ENCODE data around the gene SPAG9. TPM values are rescaled to one million over a fixed set of nuclear protein-coding genes. Genes with fewer than 3 reads are reported as not detected.

SPAG9 gene, protein sequence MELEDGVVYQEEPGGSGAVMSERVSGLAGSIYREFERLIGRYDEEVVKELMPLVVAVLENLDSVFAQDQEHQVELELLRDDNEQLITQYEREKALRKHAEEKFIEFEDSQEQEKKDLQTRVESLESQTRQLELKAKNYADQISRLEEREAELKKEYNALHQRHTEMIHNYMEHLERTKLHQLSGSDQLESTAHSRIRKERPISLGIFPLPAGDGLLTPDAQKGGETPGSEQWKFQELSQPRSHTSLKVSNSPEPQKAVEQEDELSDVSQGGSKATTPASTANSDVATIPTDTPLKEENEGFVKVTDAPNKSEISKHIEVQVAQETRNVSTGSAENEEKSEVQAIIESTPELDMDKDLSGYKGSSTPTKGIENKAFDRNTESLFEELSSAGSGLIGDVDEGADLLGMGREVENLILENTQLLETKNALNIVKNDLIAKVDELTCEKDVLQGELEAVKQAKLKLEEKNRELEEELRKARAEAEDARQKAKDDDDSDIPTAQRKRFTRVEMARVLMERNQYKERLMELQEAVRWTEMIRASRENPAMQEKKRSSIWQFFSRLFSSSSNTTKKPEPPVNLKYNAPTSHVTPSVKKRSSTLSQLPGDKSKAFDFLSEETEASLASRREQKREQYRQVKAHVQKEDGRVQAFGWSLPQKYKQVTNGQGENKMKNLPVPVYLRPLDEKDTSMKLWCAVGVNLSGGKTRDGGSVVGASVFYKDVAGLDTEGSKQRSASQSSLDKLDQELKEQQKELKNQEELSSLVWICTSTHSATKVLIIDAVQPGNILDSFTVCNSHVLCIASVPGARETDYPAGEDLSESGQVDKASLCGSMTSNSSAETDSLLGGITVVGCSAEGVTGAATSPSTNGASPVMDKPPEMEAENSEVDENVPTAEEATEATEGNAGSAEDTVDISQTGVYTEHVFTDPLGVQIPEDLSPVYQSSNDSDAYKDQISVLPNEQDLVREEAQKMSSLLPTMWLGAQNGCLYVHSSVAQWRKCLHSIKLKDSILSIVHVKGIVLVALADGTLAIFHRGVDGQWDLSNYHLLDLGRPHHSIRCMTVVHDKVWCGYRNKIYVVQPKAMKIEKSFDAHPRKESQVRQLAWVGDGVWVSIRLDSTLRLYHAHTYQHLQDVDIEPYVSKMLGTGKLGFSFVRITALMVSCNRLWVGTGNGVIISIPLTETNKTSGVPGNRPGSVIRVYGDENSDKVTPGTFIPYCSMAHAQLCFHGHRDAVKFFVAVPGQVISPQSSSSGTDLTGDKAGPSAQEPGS (N-terminal part only)
- 48.2 and 50.8 TPM in 2 replicates for total RNA-seq

DNA sequence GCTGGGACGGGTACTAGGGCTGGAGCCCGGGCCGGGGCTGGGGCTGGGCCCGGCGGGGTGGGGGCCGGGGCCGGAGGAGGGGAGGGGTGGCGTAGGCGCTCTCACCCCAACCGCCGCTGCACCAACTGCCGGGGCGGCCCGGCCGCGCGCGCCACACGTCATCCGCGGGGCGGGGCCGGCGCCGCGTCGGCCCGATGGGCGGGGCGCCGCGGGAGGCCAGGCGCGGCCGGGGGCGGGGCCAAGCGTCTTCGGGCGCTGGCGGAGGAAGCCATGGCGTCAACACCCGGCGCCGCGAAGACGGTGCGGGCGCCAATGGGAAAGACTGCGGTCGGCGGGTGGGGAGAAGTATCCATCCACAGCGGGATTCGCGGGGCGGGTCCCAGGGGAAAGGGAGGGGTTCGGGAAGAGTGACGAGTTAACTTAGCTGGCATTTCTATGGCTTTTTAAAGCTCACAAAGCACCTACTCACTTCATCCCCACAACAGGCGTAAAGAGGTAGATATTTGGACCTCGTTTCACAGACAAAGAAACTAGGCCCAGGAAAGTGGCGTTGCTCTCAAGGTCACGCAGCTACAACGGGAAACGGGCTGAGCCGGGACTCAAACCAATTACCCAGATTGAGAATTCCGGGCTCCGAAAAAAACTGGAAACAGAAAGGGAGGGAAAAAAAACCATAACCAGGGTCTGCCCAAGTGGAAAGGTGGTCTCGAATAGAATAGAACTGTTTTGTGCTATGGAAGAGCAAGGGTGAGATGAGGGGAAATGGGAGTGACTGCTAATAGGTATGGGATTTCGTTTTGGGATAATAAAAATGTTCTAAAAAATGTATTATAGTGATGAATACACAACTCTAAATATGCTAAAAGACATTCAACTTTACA lies at the start of gene SPAG9:
Gene SPAG9 (minus strand): TSS at position 130 of the 881 bp plus-strand sequence. CDS start 212 bp downstream, outside the sequence.
- intact Hi-C loops (cut with micrococcal nuclease): loop anchor here (1.0 to 10.0 kb wide), 5 partner anchors 24 to 976 kb away; partner anchors contain the start of genes NME1 and NME2

DNA sequence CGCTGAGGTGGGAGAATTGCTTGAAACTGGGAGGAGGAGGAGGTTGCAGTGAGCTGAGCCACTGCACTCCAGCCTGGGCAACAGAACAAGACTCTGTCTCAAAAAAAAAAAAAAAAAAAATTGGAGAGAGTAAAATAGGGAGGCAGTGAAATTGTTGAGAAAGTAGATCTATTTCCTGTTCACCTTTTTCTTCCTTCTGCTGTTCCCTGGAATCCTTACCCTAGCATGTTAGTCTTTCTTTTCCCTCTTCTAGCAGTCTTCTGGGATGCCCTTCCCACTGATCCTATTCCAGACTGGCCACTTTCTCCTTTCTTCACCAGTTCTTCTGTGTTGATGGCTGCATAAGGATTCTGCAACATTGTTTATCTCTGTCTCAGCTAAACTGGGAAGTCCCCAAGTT lies 48.7 kb upstream of the SPAG9 start:
- intact Hi-C loops (cut with micrococcal nuclease): no loop called here

DNA sequence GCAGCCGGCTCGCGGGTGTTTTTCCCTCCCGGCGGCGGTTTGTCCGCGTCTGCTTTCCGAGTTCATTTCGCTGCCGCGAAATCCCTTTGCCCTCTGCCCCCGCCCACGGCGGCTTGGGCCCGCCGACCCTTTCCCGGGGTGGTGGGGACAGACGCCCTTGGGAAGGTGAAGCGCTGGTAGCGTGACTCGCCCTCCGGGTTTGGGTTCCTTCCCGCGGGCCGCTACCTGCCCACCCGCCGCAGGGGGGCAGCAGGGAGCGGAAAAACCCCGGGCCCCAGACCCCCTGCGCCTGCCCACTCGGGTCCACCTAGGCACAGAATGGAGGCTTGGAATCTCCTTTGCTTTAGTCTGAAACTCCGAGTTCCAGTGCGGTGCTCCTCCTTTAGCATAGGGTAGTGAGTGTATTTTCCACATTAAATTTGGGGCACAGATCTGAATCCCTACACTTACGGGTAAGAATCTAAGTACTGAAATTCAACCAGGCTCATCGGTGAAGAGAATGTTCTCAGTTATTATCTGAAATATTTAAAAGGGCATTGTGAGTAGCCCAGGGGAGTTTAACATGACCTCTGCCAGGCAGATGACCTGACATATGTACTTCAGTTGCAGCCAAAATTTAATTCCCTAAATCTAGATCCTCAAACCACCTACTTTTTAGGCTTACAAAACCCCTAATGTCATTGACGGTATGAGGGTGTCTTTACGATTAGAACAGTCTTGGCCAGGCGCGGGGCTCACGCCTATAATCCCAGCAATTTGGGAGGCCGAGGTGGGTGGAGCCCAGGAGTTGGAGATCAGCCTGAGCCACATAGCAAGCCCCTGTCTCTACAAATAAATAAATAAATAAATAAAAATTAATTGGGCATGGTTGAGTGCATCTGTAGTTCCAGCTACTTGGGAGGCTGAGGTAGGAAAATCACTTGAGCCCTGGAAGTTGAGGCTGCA lies 46.6 kb upstream of the SPAG9 start:
- intact Hi-C loops (cut with micrococcal nuclease): loop anchor here (1.0 kb wide), 3 partner anchors 14 to 93 kb away; partner anchors contain the start of genes MBTD1, NME1 and UTP18

DNA sequence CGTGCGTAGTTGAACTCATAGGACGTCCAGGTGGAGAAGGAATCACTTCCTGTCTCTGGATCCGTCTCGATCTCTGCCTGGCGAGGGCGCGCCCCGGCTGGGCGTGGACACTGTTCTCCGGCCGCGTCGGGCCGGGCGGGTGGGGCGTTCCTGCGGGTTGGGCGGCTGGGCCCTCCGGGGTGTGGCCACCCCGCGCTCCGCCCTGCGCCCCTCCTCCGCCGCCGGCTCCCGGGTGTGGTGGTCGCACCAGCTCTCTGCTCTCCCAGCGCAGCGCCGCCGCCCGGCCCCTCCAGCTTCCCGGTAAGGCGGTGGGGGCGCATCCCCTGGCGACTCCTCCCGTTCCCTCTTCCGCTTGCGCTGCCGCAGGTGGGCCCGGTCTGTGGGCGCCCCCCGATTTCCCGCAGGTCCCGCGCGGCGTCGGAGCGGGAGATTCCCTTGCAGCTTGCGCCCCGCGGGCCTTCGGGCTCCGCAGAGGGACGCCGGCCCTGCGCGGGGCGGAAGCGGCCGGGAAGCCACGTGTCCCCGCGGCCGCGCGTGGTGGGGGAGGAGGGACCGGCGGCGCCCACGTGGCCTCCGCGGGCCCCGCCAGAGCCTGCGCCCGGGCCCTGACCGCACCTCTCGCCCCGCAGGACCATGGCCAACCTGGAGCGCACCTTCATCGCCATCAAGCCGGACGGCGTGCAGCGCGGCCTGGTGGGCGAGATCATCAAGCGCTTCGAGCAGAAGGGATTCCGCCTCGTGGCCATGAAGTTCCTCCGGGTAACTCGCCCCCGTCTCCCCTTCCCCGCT lies 45.7 kb upstream of the SPAG9 start, which contains the start of gene NME2:
Gene NME2 (plus strand): TSS at position 214 of the 789 bp plus-strand sequence. CDS start 420 bp downstream, at position 634.
- intact Hi-C loops (cut with micrococcal nuclease): loop anchor here (1.0 kb wide), 3 partner anchors 13 to 94 kb away; partner anchors contain the start of genes MBTD1, NME1 and UTP18

DNA sequence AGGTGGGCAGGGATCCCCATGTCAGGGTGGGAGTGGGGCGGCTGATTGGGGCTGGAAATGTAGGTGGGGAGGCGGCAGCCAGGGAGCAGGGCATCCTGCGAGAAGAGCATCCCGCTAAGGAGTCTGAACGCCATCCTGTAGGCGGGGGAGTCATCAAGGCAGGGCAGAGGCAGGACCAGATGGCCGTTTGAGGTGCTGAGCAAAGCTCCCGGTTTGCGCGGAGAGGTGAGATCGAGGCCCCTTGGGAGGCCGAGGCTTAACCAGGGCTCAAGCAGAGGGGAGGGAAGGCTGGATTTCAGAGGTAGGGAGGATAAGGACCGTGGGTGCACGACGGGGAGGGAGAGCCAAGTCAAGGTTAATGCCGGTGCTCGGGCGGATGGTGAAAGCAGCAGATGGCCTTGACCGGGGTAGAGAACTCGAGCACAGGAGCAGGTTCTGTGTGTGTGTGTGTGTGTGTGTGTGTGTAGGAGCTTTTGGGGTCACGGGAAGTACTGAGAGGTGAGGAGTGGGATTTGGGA lies 45.1 kb upstream of the SPAG9 start:
- intact Hi-C loops (cut with micrococcal nuclease): loop anchor here (1.0 kb wide), 3 partner anchors 12 to 95 kb away; partner anchors contain the start of genes MBTD1, NME1 and UTP18

DNA sequence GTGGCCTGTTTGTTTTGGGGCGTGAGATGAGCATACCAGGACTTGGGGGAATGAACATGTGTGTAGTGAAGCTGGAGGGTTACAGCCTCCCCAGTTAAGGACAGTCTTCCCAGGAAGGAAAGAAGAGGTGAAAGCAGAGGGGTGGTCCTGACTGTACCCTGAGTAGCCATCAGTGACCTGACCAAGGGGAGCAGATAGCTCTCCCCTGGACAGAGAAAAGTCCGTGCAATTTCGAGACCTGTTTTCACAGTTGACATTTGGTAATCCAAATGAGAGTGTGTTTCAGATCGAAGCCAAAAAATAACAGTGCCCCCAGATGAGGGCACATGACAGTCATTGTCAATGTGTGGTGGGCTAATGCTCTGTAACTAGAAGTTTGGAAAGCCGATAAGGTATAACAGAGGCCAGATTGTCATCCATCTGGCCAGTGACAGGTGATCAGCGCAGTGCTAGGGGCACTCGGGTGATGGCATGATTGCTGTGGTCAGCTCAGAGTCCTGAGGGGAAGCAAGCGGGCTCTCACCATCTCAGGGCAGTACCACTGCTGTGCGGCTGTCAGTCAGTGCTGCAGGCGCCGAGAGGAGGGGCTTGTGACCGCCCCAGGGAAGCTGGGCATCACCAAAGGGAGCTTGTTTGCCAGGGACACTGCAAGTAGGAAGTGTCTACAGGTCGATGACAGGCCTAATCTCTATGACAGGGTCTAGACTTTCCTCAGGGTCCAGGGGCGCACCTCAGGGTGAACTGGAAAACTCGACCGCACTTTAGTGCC lies 44.4 kb upstream of the SPAG9 start:
- intact Hi-C loops (cut with micrococcal nuclease): no loop called here

DNA sequence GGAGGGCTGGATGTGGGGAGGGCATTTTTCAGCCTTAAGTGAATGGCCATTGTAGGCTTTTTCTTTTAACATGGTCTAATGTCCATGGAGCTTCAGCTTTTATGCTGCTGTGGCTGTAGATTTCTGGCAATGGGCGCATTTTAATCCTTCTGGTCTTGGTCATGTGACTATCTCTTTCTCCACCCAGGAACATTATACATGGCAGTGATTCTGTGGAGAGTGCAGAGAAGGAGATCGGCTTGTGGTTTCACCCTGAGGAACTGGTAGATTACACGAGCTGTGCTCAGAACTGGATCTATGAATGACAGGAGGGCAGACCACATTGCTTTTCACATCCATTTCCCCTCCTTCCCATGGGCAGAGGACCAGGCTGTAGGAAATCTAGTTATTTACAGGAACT lies 40.9 kb upstream of the SPAG9 start:
- intact Hi-C loops (cut with micrococcal nuclease): no loop called here

DNA sequence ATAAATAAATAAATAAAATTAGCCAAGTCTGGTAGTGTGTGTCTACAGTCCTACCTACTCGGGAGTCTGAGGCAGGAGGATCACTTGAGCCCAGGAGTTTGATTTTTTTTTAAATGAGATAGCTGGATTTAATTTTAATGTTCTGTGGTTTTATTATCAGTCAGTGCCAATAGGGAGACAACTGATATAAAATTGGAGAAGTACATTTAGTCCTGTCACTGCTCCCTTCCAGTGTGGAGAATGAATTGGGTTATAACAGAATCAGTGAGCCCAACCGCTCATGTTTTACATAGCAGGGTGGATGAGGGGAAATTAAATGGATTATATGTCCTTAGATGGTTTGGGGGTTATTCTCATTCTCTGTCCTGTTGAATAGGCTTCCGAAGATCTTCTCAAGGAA lies 38.9 kb upstream of the SPAG9 start:
- intact Hi-C loops (cut with micrococcal nuclease): loop anchor here (10.0 kb wide), 2 partner anchors 125 to 295 kb away; partner anchors contain the start of gene TOB1

DNA sequence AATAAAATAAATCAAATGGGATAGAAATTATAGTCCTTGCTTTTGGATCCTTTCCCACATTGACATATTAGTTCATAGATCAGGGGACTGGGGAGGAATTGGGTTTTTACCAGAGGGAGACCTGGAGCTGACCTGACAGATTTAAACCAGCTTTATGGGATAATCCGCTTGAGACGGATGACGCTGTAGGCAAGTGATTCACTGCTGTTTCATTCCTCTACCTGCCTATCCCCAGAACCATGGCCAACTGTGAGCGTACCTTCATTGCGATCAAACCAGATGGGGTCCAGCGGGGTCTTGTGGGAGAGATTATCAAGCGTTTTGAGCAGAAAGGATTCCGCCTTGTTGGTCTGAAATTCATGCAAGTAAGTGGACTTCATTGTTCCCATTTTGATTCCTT lies 34.7 kb upstream of the SPAG9 start:
- intact Hi-C loops (cut with micrococcal nuclease): loop anchor here (10.0 kb wide), 2 partner anchors 121 to 291 kb away; partner anchors contain the start of gene TOB1

DNA sequence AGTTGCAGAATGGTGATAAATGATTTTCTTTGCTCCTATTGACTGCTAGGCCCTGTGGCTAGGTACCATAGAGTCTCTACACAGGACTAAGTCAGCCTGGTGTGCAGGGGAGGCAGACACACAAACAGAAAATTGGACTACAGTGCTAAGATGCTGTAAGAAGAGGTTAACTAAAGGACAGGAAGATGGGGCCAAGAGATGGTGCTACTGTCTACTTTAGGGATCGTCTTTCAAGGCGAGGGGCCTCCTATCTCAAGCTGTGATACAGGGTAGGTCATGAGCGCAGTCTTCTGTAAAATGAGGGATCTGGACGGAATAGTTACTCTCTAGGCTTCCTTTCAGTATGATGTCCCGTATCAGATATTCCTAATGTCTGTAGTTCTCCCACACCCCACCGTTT lies 33.5 kb upstream of the SPAG9 start:
- intact Hi-C loops (cut with micrococcal nuclease): loop anchor here (5.0 to 10.0 kb wide), 3 partner anchors 119 to 372 kb away; partner anchors contain the start of gene TOB1

DNA sequence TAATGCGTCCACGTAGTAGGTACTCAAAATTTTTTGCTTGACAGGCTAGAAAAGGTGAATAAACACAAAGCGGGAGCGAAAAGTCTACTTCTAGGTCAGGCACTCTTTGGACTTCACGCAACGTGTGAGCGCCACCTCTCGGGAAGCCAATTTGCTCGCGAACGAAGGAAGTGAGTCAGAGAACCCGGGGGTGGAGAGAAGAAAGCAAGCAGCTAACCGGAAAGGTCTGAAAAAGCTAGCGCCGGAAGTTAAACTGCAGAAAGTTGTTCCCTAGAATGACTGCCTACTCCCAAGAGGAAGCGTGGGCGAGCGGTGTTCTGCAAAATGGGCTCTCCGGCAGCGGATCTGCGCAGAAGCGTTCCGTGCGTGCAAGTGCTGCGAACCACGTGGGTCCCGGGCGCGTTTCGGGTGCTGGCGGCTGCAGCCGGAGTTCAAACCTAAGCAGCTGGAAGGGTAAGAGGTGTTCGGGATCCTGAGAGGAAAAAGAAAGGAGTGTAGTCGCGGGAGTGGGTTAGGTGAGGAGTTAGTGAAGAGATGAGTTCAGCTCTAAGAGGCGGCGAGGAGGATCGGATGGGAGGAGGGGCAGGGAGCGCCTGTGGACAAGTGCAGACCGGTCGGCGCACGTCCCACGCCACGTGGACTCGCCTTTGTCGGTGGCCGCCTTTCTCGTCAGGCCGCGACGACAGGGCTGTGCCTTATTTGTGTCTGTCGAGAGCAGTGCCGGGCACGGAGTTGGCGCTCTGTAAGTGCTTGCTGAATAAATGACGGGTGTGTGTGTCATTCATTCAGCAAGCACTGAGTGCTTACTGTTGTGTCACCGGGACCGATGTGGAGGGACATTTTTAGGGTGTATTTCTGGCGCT lies 32.8 kb upstream of the SPAG9 start, which contains the start of gene NME1:
Gene NME1 (plus strand): TSS at position 350 of the 863 bp plus-strand sequence. CDS start 2,096 bp downstream, outside the sequence.
- intact Hi-C loops (cut with micrococcal nuclease): loop anchor here (1.0 to 10.0 kb wide), 8 partner anchors 13 to 446 kb away; partner anchors contain the start of genes ANKRD40, MBTD1, NME2 and TOB1

DNA sequence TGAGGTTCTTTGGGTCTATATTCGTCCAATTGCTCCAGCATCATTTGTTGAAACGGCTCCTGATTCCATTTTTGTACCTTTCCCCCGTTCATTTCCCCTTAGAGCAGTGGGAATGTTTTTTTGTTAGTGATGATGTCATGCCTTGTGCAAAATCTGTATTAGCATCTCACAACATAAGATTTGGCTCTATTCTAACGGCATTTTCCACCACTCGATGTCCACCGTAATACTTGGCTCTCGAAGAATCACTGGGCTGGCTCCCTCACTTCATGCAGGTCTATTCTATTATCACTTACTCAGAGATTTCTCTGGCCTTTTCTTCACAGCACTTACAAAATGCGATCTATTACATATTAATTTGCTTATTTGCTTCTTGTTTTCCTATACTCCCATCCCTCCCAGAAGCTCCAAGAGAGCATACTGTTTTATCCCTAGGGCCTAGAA lies 32.1 kb upstream of the SPAG9 start:
- intact Hi-C loops (cut with micrococcal nuclease): loop anchor here (1.0 to 10.0 kb wide), 8 partner anchors 14 to 445 kb away; partner anchors contain the start of genes ANKRD40, MBTD1, NME2 and TOB1

DNA sequence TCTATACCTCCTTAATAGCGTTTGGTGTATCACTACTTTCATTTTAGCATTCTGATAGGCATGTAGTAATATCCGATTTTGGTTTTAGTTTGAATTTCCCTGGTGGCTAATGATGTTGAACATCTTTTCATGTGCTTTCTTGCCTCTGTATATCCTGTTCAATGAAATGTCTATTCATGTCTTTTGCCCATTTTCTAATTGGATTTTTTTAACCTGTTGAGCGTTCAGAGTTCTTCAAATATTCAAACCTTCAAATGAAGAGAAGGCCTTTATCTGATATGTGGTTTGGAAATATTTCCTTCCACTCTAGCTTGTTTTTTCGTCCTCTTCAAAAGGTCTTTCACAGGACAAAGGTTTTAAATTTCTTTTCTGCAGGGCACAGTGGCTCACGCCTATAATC lies 30.3 kb upstream of the SPAG9 start:
- intact Hi-C loops (cut with micrococcal nuclease): loop anchor here (5.0 to 10.0 kb wide), 3 partner anchors 116 to 369 kb away; partner anchors contain the start of gene TOB1

DNA sequence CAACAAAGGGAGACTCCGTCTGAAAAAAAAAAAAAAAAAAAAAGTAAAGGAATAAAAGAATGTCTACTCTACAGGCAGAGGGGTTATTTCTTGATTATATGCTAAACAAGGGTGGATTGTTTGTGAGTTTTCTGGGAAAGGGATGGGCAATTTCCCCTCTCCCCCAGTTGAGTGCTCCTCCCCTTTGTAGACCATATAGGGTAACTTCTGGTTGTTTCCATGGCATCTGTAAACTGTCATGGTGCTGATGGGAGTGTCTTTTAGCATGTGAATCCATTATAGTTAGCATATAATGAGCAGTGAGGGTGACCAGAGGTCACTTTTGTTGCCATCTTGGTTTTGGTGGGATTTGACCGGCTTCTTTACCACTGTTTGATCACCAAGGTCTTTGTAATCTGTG lies 28.5 kb upstream of the SPAG9 start:
- intact Hi-C loops (cut with micrococcal nuclease): no loop called here

DNA sequence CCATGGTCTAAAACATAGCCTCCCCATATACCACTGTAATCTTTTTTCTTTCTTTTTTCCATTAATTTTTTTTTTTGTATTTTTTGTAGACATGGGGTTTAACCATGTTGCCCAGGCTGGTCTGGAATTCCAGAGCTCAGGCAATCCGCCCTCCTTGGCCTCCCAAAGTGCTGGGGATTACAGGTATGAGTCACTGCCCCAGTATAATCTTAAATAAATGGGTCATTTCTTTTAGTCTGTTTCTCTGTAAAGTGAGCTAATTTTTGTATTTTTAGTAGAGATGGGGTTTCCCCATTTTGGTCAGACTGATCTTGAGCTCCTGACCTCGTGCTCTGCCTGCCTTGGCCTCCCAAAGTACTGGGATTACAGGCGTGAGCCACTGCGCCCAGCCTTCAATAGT lies 27.0 kb upstream of the SPAG9 start:
- intact Hi-C loops (cut with micrococcal nuclease): no loop called here

Data from T-helper 2 cell treated with Interferon-gamma antibody and Interleukin-4, amounts not matched to agents 100 ng/mL and 5 ng/mL, for 36 hours (primary cell).